SU-DHL-6 (cell line): Measurements from ENCODE around the gene RNF186.

ENCODE experiments used
- H2AFZ ChIP-seq: fragments of 200-600 bp; sonication (generic); 2 replicates; pipeline ENCODE4 v1.6.1; 2014; ENCODE audit warnings: low read depth, mild to moderate bottlenecking, moderate library complexity, mixed read lengths, antibody characterized with exemption, low read length; ENCODE audit not compliant: severe bottlenecking
- H3F3A ChIP-seq: fragments of 200-600 bp; shearing (Covaris generic); 2 replicates; pipeline ENCODE4 v1.6.0; 2016; ENCODE audit warnings: antibody characterized with exemption, mild to moderate bottlenecking; ENCODE audit not compliant: insufficient read depth
- H3K27ac ChIP-seq: fragments of 200-600 bp; sonication (generic); 2 replicates; pipeline ENCODE4 v1.5.1; 2016; ENCODE audit warnings: low read depth, mild to moderate bottlenecking, low read length, moderate library complexity, mixed read lengths
- H3K27me3 ChIP-seq: fragments of 200-600 bp; sonication (generic), shearing (Covaris generic); 2 replicates; pipeline ENCODE4 v1.6.0; 2014; ENCODE audit warnings: mild to moderate bottlenecking, low read length
- H3K36me3 ChIP-seq: fragments of 200-600 bp; sonication (generic); 2 replicates; pipeline ENCODE4 v1.6.1; 2014; ENCODE audit warnings: mild to moderate bottlenecking, low read length, mixed read lengths
- H3K4me2 ChIP-seq: fragments of 300-600, 200-600 bp; shearing (Covaris generic), sonication (generic); 2 replicates; pipeline ENCODE4 v1.6.0; 2014; ENCODE audit warnings: low read length, low read depth, mild to moderate bottlenecking; ENCODE audit not compliant: poor library complexity, severe bottlenecking
- H3K4me3 ChIP-seq: fragments of 200-600 bp; sonication (generic); 2 replicates; pipeline ENCODE4 v1.5.1; 2014; ENCODE audit warnings: antibody characterized with exemption, low read length, mild to moderate bottlenecking, mixed read lengths; ENCODE audit not compliant: insufficient read depth, poor library complexity, severe bottlenecking
- H3K79me2 ChIP-seq: fragments of 200-600 bp; sonication (generic); 2 replicates; pipeline ENCODE4 v1.6.1; 2014; ENCODE audit warnings: mild to moderate bottlenecking, low read length, moderate library complexity; ENCODE audit not compliant: insufficient read depth
- H3K9ac ChIP-seq: fragments of 200-600 bp; sonication (generic); 2 replicates; pipeline ENCODE4 v1.7.0; 2014; ENCODE audit warnings: mild to moderate bottlenecking, low read length
- H3K9me2 ChIP-seq: fragments of 200-600 bp; sonication (generic); replicated peaks from 2 replicates; pipeline ENCODE4 v1.6.1; 2014; ENCODE audit warnings: low read length; ENCODE audit not compliant: insufficient read depth
- H3K9me3 ChIP-seq: fragments of 200-600 bp; sonication (generic); 2 replicates; pipeline ENCODE4 v1.6.1; 2014; ENCODE audit warnings: low read length, mixed read lengths; ENCODE audit not compliant: insufficient read depth
- H4K20me1 ChIP-seq: fragments of 200-600 bp; sonication (generic); 2 replicates; pipeline ENCODE4 v1.6.1; 2014; ENCODE audit warnings: low read depth, mild to moderate bottlenecking, antibody characterized with exemption, low read length, moderate library complexity, mixed read lengths
- EZH2phosphoT487 ChIP-seq: fragments of 200-600 bp; sonication (generic), shearing (Covaris generic); conservative IDR thresholded peaks from 2 replicates; pipeline ENCODE4 v1.6.1; 2018; ENCODE audit warnings: mild to moderate bottlenecking, antibody characterized with exemption, low read length, moderate library complexity, mixed read lengths
- TF ChIP-seq, protein P1 (sequence below): fragments of 200-600 bp; sonication (generic); IDR thresholded peaks from one replicate; pipeline ENCODE4 v1.5.1; 2017; ENCODE audit warnings: antibody characterized with exemption, mild to moderate bottlenecking, low read length, moderate library complexity; ENCODE audit not compliant: insufficient read depth, poor library complexity, severe bottlenecking

RNF186 gene

DNA sequence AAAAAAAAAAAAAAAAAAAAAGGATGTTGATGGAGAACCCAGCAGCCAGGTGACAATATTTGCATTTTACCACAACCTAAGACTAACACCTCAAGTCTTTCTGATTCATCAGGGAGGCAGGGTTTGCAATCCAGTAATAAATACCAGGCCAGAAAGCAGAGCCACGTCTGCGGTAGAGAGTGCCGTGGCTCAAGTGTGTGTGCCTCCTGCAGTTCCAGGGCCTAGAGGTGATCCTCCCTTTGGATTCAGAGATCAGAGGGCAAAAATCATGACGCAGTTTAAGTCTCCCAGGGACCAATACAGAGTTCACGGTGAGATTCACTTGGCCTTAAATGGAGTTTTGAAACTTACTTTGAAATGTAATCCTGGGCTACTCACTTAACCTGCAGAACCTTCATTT, 50.2 kb downstream of the RNF186 start:
- TF ChIP-seq EZH2phosphoT487, result no peak
- TF ChIP-seq, protein P1, sequence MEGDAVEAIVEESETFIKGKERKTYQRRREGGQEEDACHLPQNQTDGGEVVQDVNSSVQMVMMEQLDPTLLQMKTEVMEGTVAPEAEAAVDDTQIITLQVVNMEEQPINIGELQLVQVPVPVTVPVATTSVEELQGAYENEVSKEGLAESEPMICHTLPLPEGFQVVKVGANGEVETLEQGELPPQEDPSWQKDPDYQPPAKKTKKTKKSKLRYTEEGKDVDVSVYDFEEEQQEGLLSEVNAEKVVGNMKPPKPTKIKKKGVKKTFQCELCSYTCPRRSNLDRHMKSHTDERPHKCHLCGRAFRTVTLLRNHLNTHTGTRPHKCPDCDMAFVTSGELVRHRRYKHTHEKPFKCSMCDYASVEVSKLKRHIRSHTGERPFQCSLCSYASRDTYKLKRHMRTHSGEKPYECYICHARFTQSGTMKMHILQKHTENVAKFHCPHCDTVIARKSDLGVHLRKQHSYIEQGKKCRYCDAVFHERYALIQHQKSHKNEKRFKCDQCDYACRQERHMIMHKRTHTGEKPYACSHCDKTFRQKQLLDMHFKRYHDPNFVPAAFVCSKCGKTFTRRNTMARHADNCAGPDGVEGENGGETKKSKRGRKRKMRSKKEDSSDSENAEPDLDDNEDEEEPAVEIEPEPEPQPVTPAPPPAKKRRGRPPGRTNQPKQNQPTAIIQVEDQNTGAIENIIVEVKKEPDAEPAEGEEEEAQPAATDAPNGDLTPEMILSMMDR, result no peak
- no peak overlapping the region for H3K27ac ChIP-seq

More for the DNA sequence above, 50.2 kb downstream of the RNF186 start:
- Histone ChIP-seq H3K9me2 (no peaks in the 10 kb centered on the region), H3K27me3 (no peaks in the 10 kb centered on the region), H3K9ac (no peak overlapping the region), H3K9me3 (no peaks in the 10 kb centered on the region), H3K4me3 (no peak overlapping the region), H3K79me2 (no peaks in the 10 kb centered on the region), H4K20me1 (no peaks in the 10 kb centered on the region), H2AFZ (no peak overlapping the region), H3K4me2 (no peak overlapping the region), H3F3A (no peaks in the 10 kb centered on the region), H3K36me3 (no peaks in the 10 kb centered on the region)
